ENCODE results near the gene CCDC43. TPM values are rescaled to one million over a fixed set of nuclear protein-coding genes. Genes with fewer than 3 reads are reported as not detected.

Gene CCDC43
- total and polyA plus RNA-seq, 2 donors (not counting 3 experiments of a cell fraction or from before 2014, with no cell fraction given): 5.9 to 31.7 TPM

GRCh38 chr17:44652727-44653126, 36.8 kb downstream of the CCDC43 start:
- Histone ChIP-seq H3K27ac (ENCODE audit: insufficient read depth, low read depth, low read length) (no peak overlapping the region), H2AFZ (ENCODE audit: low read depth, low read length) (no peak overlapping the region), H3K79me2 (ENCODE audit: control insufficient read depth, insufficient read depth, low read length) (no peaks in the 10 kb centered on the region), H3K4me2 (ENCODE audit: insufficient read depth, low read length) (no peak overlapping the region), H3K27me3 (ENCODE audit: control insufficient read depth in 2 of 2, insufficient read depth in 2 of 2, low read length in 2 of 2) (peaks cover 25 to 33% of the 10 kb centered on the region in 2 experiments), H3K4me3 (replicated peaks in 1 of 3; ENCODE audit: insufficient read depth in 1 of 3, low read depth in 1 of 3, low read length in 3 of 3) (no peak overlapping the region), H3K36me3 (ENCODE audit: control insufficient read depth in 2 of 2, extremely low read depth in 1 of 2, insufficient read depth in 2 of 2, low read length in 2 of 2) (no peaks in the 10 kb centered on the region), H3K4me1 (ENCODE audit: control insufficient read depth, extremely low read depth, insufficient read depth, low read length) (no peaks in the 10 kb centered on the region), H4K20me1 (replicated peaks; ENCODE audit: control insufficient read depth, extremely low read depth, insufficient read depth, low read length) (no peaks in the 10 kb centered on the region), H3K9me3 (replicated peaks; ENCODE audit: control insufficient read depth, insufficient read depth, low read length) (no peaks in the 10 kb centered on the region), H3K9me1 (replicated peaks; ENCODE audit: control insufficient read depth, extremely low read depth, insufficient read depth, low read length) (no peaks in the 10 kb centered on the region), H3K9ac (replicated peaks; ENCODE audit: extremely low read depth, insufficient read depth, low read length) (no peak overlapping the region)
- TF ChIP-seq POLR2A (IDR thresholded peaks at IDR 0.05; ENCODE audit: low read depth, low read length) (no peak), POLR2AphosphoS5 (IDR thresholded peaks at IDR 0.05; ENCODE audit: insufficient read depth, low read depth, low read length) (no peak), MAX (IDR thresholded peaks at IDR 0.05; ENCODE audit: insufficient read depth, insufficient read length) (no peak), GATA2 (IDR thresholded peaks at IDR 0.05; ENCODE audit: insufficient read depth, insufficient read length, low read depth, low read length) (no peak), CTCF (IDR thresholded peaks at IDR 0.05; ENCODE audit: extremely low read depth in 1 of 2, insufficient read depth in 1 of 2, low read depth in 1 of 2, low read length in 2 of 2) (no peak), MYC (IDR thresholded peaks at IDR 0.05; ENCODE audit: low read depth, low read length) (no peak), FOS (IDR thresholded peaks at IDR 0.05; ENCODE audit: borderline replicate concordance, insufficient read depth, low read length) (no peak)
- FAIRE-seq (no peak), DNase-seq (ENCODE audit: low read depth, low spot score) (no peak)
- intact Hi-C loops (cut with micrococcal nuclease) (no loop called here), dilution Hi-C loops (cut with MboI; ENCODE audit: extremely low pct_ligation_motif_present, low sequenced_read_pairs) (no loop called here)
- no TSS peak for BruUV-seq (replicated peaks)
- ChIA-PET CTCF (no interaction called here), POLR2A (no interaction called here)

Measured in endothelial cell of umbilical vein (primary cell).